WTC11 (cell line): Measurements from ENCODE around the gene AKAP1. TPM values are rescaled to one million over a fixed set of nuclear protein-coding genes. Genes with fewer than 3 reads are reported as not detected.

Experiments
- ATAC-seq: fragments of 200-7000 bp; cut with Tn5 transposase; 2 replicates; pipeline ENCODE4 v1.10.0; 2021; ENCODE audit warnings: mild to moderate bottlenecking, moderate library complexity
- CTCF ChIA-PET: fragments of 300-600 bp; sonication (Branson Sonifier 250); formaldehyde crosslinking; loops from one replicate; lab custom pipeline; 2021; ENCODE audit warnings: antibody characterized with exemption; lab: Charles Lee
- POLR2A ChIA-PET: fragments of 350-600 bp; sonication (Branson Sonifier 250); formaldehyde crosslinking; loops from one replicate; lab custom pipeline; 2021; ENCODE audit warnings: antibody characterized with exemption; lab: Charles Lee
- DNase-seq: peaks from one replicate; pipeline ENCODE4 v3.0.0; 2021; ENCODE audit warnings: low spot score
- H3K27ac Mint-ChIP-seq: 2 replicates; pipeline ENCODE4 v1.8.0; 2021; ENCODE audit warnings: mixed read lengths
- H3K27me3 Mint-ChIP-seq: 2 replicates; pipeline ENCODE4 v1.8.0; 2021; ENCODE audit warnings: low read depth, mild to moderate bottlenecking, moderate library complexity, mixed read lengths
- H3K36me3 Mint-ChIP-seq: 2 replicates; pipeline ENCODE4 v1.8.0; 2021; ENCODE audit warnings: mixed read lengths
- H3K4me1 Mint-ChIP-seq: 2 replicates; pipeline ENCODE4 v1.8.0; 2022; ENCODE audit warnings: mixed read lengths
- H3K4me3 Mint-ChIP-seq: 2 replicates; pipeline ENCODE4 v1.8.0; 2021; ENCODE audit warnings: mild to moderate bottlenecking, moderate library complexity, mixed read lengths
- H3K9me3 Mint-ChIP-seq: 2 replicates; pipeline ENCODE4 v1.8.0; 2021; ENCODE audit warnings: mixed read lengths
- ARID4B ChIP-seq: sonication (generic); formaldehyde crosslinking; IDR thresholded peaks from 2 replicates; pipeline ENCODE4 v1.8.0; 2023; ENCODE audit warnings: missing genetic modification reagents, mild to moderate bottlenecking, borderline replicate concordance
- ELF4 ChIP-seq: sonication (generic); formaldehyde crosslinking; IDR thresholded peaks from 2 replicates; pipeline ENCODE4 v1.8.1; 2022; ENCODE audit warnings: low read depth, mild to moderate bottlenecking, moderate library complexity, missing genetic modification reagents
- FOXK1 ChIP-seq: sonication (generic); formaldehyde crosslinking; IDR thresholded peaks from 2 replicates; pipeline ENCODE4 v1.8.0; 2022; ENCODE audit warnings: mild to moderate bottlenecking, moderate library complexity, missing genetic modification reagents
- JAZF1 ChIP-seq: fragments of 250-450 bp; sonication (Bioruptor Pico); IDR thresholded peaks from 2 replicates; pipeline ENCODE4 v1.9.0; 2021; ENCODE audit warnings: moderate library complexity, mild to moderate bottlenecking, inconsistent platforms
- KAT7 ChIP-seq: sonication (generic); formaldehyde crosslinking; IDR thresholded peaks from 2 replicates; pipeline ENCODE4 v1.8.1; 2023; ENCODE audit warnings: missing genetic modification reagents, mild to moderate bottlenecking, borderline replicate concordance
- MYBL2 ChIP-seq: sonication (generic); formaldehyde crosslinking; IDR thresholded peaks from 2 replicates; pipeline ENCODE4 v1.8.1; 2023; ENCODE audit warnings: mild to moderate bottlenecking, moderate library complexity, missing genetic modification reagents
- TEAD4 ChIP-seq: sonication (generic); formaldehyde crosslinking; IDR thresholded peaks from 2 replicates; pipeline ENCODE4 v1.8.0; 2022; ENCODE audit warnings: mild to moderate bottlenecking, missing genetic modification reagents
- USF2 ChIP-seq: sonication (generic); formaldehyde crosslinking; IDR thresholded peaks from 2 replicates; pipeline ENCODE4 v1.8.1; 2023; ENCODE audit warnings: mild to moderate bottlenecking, missing genetic modification reagents, moderate library complexity
- ZNF281 ChIP-seq: sonication (generic); formaldehyde crosslinking; IDR thresholded peaks from 2 replicates; pipeline ENCODE4 v1.8.0; 2023; ENCODE audit warnings: mild to moderate bottlenecking, missing genetic modification reagents
- ZNF317 ChIP-seq: sonication (generic); formaldehyde crosslinking; IDR thresholded peaks from 2 replicates; pipeline ENCODE4 v1.8.1; 2023; ENCODE audit warnings: low read depth, mild to moderate bottlenecking, moderate library complexity, missing genetic modification reagents, borderline replicate concordance
- total RNA-seq: library from RNA; stranded (reverse); gene quantifications from 3 replicates; pipeline ENCODE4 v1.2.3, GENCODE V29; 2021
- TF ChIP-seq, protein P1 (sequence below): sonication (generic); formaldehyde crosslinking; IDR thresholded peaks from 2 replicates; pipeline ENCODE4 v1.8.1; 2023; ENCODE audit warnings: mild to moderate bottlenecking, moderate library complexity, missing genetic modification reagents
- TF ChIP-seq, protein P2 (sequence below): fragments of 250-450 bp; sonication (Bioruptor Pico); IDR thresholded peaks from 2 replicates; pipeline ENCODE4 v2.1.2; 2022; ENCODE audit warnings: mild to moderate bottlenecking, moderate library complexity
- TF ChIP-seq, protein P3 (sequence below): fragments of 250-450 bp; sonication (Bioruptor Pico); IDR thresholded peaks from 2 replicates; pipeline ENCODE4 v1.9.0; 2021; ENCODE audit warnings: mild to moderate bottlenecking

The AKAP1 gene
- total RNA-seq, 1 experiment from 2014 or later, result 74.5 TPM

DNA sequence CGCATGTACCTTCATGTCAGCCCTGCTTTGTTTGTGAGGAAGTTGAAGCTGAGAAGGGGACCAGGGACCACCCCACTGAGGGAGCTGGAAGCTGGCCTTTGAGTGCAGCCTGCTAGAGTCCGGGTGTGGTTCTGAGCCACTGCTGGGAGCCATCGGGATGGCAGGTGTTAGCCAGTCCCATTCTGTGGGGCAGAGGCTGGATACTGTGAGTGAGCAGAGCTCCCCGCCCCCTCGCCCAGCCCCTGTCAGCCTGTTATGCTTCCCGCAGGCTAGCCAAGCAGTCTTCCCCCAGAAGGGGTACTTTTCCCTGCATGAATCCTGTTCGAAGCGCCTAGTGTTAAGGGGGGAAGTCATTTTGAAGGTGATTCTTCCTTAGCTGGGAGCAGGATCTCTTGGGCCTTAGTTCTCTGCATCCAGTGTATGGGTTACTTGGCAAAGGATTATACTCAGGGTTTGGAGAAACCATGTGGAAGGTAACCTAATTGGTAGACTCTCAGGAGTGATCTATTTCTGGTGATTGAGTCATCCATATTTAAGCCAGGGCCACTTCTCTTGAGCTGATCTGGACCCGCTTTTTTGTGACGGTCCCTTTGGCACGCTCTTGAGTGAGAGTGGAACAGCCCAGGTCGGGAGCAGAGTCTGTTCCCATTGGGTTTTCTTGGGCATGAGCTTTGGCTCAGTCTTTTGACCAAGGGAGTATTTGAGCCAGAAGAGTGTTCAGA is 23.8 kb downstream of the AKAP1 start:
- H3K27ac Mint-ChIP-seq, result peak overlapping the region; percentile 86
- POLR2A ChIA-PET, result no interaction called here
- CTCF ChIA-PET, result interaction anchor here (0.9 to 6.8 kb wide), 10 partner anchors 9 to 674 kb away, joined by 3 to 38 read pairs (median 5); partner anchors contain the start of genes AKAP1 and COIL
- no peak for TF ChIP-seq MYBL2
- no peak for TF ChIP-seq FOXK1 (CRISPR knock-in tag)
- no peak for TF ChIP-seq JAZF1 (CRISPR knock-in tag)
- no peak for TF ChIP-seq ZNF281 (CRISPR knock-in tag)
- no peak for TF ChIP-seq ARID4B (CRISPR knock-in tag)
- no peak for TF ChIP-seq KAT7 (CRISPR knock-in tag)
- TF ChIP-seq, protein P1, sequence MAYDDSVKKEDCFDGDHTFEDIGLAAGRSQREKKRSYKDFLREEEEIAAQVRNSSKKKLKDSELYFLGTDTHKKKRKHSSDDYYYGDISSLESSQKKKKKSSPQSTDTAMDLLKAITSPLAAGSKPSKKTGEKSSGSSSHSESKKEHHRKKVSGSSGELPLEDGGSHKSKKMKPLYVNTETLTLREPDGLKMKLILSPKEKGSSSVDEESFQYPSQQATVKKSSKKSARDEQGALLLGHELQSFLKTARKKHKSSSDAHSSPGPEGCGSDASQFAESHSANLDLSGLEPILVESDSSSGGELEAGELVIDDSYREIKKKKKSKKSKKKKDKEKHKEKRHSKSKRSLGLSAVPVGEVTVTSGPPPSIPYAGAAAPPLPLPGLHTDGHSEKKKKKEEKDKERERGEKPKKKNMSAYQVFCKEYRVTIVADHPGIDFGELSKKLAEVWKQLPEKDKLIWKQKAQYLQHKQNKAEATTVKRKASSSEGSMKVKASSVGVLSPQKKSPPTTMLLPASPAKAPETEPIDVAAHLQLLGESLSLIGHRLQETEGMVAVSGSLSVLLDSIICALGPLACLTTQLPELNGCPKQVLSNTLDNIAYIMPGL (CRISPR knock-in tag), result no peak
- TF ChIP-seq USF2 (CRISPR knock-in tag), result no peak
- TF ChIP-seq, protein P2, sequence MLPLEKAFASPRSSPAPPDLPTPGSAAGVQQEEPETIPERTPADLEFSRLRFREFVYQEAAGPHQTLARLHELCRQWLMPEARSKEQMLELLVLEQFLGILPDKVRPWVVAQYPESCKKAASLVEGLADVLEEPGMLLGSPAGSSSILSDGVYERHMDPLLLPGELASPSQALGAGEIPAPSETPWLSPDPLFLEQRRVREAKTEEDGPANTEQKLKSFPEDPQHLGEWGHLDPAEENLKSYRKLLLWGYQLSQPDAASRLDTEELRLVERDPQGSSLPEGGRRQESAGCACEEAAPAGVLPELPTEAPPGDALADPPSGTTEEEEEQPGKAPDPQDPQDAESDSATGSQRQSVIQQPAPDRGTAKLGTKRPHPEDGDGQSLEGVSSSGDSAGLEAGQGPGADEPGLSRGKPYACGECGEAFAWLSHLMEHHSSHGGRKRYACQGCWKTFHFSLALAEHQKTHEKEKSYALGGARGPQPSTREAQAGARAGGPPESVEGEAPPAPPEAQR, result no peak
- no peak for TF ChIP-seq ELF4 (CRISPR knock-in tag)
- TF ChIP-seq, protein P3, sequence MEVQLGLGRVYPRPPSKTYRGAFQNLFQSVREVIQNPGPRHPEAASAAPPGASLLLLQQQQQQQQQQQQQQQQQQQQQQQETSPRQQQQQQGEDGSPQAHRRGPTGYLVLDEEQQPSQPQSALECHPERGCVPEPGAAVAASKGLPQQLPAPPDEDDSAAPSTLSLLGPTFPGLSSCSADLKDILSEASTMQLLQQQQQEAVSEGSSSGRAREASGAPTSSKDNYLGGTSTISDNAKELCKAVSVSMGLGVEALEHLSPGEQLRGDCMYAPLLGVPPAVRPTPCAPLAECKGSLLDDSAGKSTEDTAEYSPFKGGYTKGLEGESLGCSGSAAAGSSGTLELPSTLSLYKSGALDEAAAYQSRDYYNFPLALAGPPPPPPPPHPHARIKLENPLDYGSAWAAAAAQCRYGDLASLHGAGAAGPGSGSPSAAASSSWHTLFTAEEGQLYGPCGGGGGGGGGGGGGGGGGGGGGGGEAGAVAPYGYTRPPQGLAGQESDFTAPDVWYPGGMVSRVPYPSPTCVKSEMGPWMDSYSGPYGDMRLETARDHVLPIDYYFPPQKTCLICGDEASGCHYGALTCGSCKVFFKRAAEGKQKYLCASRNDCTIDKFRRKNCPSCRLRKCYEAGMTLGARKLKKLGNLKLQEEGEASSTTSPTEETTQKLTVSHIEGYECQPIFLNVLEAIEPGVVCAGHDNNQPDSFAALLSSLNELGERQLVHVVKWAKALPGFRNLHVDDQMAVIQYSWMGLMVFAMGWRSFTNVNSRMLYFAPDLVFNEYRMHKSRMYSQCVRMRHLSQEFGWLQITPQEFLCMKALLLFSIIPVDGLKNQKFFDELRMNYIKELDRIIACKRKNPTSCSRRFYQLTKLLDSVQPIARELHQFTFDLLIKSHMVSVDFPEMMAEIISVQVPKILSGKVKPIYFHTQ (CRISPR knock-in tag), result no peak
- TF ChIP-seq ZNF317, result no peak
- TF ChIP-seq TEAD4 (CRISPR knock-in tag), result no peak
- ATAC-seq (no peak), DNase-seq (no peak)
- peaks cover 32% of the 10 kb centered on the region for H3K36me3 Mint-ChIP-seq
- H3K4me3 Mint-ChIP-seq, result no peak overlapping the region
- H3K9me3 Mint-ChIP-seq, result no peaks in the 10 kb centered on the region
- H3K27me3 Mint-ChIP-seq, result no peaks in the 10 kb centered on the region
- H3K4me1 Mint-ChIP-seq, result peaks cover 61% of the 10 kb centered on the region
